ENCODE measurements around the gene GSK3B.

GSK3B gene

GRCh38 chr3:119779731-119780383 lies 314.4 kb downstream of the GSK3B start:
- TF ChIP-seq, protein P1, sequence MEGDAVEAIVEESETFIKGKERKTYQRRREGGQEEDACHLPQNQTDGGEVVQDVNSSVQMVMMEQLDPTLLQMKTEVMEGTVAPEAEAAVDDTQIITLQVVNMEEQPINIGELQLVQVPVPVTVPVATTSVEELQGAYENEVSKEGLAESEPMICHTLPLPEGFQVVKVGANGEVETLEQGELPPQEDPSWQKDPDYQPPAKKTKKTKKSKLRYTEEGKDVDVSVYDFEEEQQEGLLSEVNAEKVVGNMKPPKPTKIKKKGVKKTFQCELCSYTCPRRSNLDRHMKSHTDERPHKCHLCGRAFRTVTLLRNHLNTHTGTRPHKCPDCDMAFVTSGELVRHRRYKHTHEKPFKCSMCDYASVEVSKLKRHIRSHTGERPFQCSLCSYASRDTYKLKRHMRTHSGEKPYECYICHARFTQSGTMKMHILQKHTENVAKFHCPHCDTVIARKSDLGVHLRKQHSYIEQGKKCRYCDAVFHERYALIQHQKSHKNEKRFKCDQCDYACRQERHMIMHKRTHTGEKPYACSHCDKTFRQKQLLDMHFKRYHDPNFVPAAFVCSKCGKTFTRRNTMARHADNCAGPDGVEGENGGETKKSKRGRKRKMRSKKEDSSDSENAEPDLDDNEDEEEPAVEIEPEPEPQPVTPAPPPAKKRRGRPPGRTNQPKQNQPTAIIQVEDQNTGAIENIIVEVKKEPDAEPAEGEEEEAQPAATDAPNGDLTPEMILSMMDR (IDR thresholded peaks at IDR 0.05; ENCODE audit: low read depth, low read length): no peak

DNA sequence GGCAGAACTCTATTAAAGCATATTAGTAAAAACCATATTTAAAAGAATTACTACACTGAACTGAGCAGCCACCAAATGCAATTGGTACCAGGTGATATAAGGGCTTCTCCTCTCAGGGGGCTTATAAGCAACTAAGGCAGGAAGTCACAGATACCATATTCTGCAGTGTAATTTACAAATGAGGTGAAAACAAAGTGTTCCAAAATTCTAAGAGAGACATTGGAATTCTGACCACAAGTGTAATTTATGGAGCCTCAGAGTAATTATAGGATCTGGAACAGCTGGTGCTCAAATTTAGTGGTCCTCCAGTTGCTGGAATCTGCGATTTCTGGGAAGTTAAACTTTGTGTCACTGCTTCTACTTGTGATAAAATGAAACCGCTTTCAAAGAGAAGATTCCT lies 315.4 kb downstream of the GSK3B start:
- no peak overlapping the region for H3K4me3 ChIP-seq (replicated peaks in 1 of 2; ENCODE audit: low read depth in 2 of 2, low read length in 2 of 2)
- no peak for DNase-seq (ENCODE audit: low read depth in 2 of 2)
- TF ChIP-seq, protein P1 (IDR thresholded peaks at IDR 0.05; ENCODE audit: low read depth, low read length): no peak

More at GRCh38 chr3:119779731-119780383, 314.4 kb downstream of the GSK3B start:
- no peak for DNase-seq (ENCODE audit: low read depth in 2 of 2)
- no peak overlapping the region for H3K4me3 ChIP-seq (replicated peaks in 1 of 2; ENCODE audit: low read depth in 2 of 2, low read length in 2 of 2)

- no peak overlapping the region for H3K4me3 ChIP-seq (replicated peaks in 1 of 2; ENCODE audit: low read depth in 2 of 2, low read length in 2 of 2)
- TF ChIP-seq, protein P1 (IDR thresholded peaks at IDR 0.05; ENCODE audit: low read depth, low read length): no peak
- DNase-seq (ENCODE audit: low read depth in 2 of 2): no peak
Observed at GRCh38 chr3:119778176-119778575, 316.1 kb downstream of the GSK3B start.

DNA sequence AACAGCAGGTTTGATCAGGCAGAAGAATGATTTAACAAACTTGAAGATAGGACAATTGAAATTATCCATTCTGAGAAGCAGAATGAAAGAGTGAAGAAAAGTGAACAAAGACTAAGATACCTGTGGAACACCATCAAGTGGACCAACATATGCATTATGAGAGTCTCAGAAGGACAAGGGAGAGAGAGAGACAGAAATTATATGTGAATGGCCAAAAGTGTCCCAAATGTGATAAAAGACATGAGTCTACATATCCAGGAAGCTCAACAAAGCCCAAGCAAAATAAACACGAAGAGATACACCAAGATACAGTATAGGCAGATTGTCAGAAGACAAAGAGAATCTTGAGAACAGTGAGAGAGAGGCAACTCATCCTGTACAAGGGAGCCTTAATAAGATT lies 317.9 kb downstream of the GSK3B start:
- DNase-seq (ENCODE audit: low read depth in 2 of 2): no peak
- no peak overlapping the region for H3K4me3 ChIP-seq (replicated peaks in 1 of 2; ENCODE audit: low read depth in 2 of 2, low read length in 2 of 2)
- TF ChIP-seq, protein P1 (IDR thresholded peaks at IDR 0.05; ENCODE audit: low read depth, low read length): no peak

- TF ChIP-seq, protein P1 (IDR thresholded peaks at IDR 0.05; ENCODE audit: low read depth, low read length): no peak
- DNase-seq (ENCODE audit: low read depth in 2 of 2): no peak
- H3K4me3 ChIP-seq (replicated peaks in 1 of 2; ENCODE audit: low read depth in 2 of 2, low read length in 2 of 2): no peak overlapping the region
Observed at GRCh38 chr3:119774444-119774843, 319.8 kb downstream of the GSK3B start.

All from cardiac fibroblast (primary cell).